Measurements from ENCODE around the gene LTV1. TPM values are rescaled to one million over a fixed set of nuclear protein-coding genes. Genes with fewer than 3 reads are reported as not detected.

LTV1 gene
- 24.9 and 43.7 TPM in 2 replicates for total RNA-seq

GRCh38 chr6:143842902-143843676 is at the start of gene LTV1:
Gene LTV1, plus strand, starts transcription at chr6:143843338. Its CDS starts 140 bp downstream, at chr6:143843478.

GRCh38 chr6:143864234-143864633 is 21.1 kb downstream of the LTV1 start, which contains the start of gene ZC2HC1B:
Gene ZC2HC1B, plus strand, starts transcription at chr6:143864474. Its CDS starts 66 bp downstream, at chr6:143864540.

Other genes with a start within 250 kb of the LTV1 start
- gene PHACTR2, start 165.4 kb upstream of the LTV1 start, total RNA-seq = 36.5 and 76.6 TPM in 2 replicates
- not detected in 2 replicates for gene ZC2HC1B, start 21.1 kb downstream of the LTV1 start, total RNA-seq
- gene PLAGL1, start 164.9 kb downstream of the LTV1 start, total RNA-seq = 4.1 and 10.7 TPM in 2 replicates

All from nasal cavity respiratory epithelium epithelial cell of viscerocranial mucosa (primary cell).